Activated CD8-positive, alpha-beta memory T cell treated with anti-CD3 and anti-CD28 coated beads, Interleukin-2, amount 10 ng/mL, durations not matched to agents 7 days and 5 days (primary cell): ENCODE results near the gene BOLA3. TPM values are rescaled to one million over a fixed set of nuclear protein-coding genes. Genes with fewer than 3 reads are reported as not detected.
"Not testable (repeated sequence)": the region's sequence is repeated elsewhere in the genome, so short reads cannot be mapped to it uniquely, and the experiment has no call there.

Experiments
- ATAC-seq: fragments of 150-1000 bp; cut with Tn5 transposase; one replicate; pipeline ENCODE4 v1.10.0; 2021; ENCODE audit warnings: moderate library complexity
- CTCF ChIA-PET: fragments of 350-600 bp; sonication (Branson Sonifier 250); formaldehyde crosslinking; loops from one replicate; lab custom pipeline; 2021; ENCODE audit warnings: antibody characterized with exemption; lab: Charles Lee
- DNase-seq: peaks from one replicate; pipeline ENCODE4 v3.0.0-alpha.2; 2020
- H3K27ac Mint-ChIP-seq: one replicate; pipeline ENCODE4 v1.8.0; 2021; ENCODE audit warnings: mild to moderate bottlenecking, mixed read lengths
- H3K27me3 Mint-ChIP-seq: one replicate; pipeline ENCODE4 v1.8.0; 2021; ENCODE audit warnings: mixed read lengths
- H3K36me3 Mint-ChIP-seq: one replicate; pipeline ENCODE4 v1.8.0; 2021; ENCODE audit warnings: mild to moderate bottlenecking, mixed read lengths
- H3K4me1 Mint-ChIP-seq: one replicate; pipeline ENCODE4 v1.8.0; 2021; ENCODE audit warnings: mixed read lengths
- H3K4me3 Mint-ChIP-seq: one replicate; pipeline ENCODE4 v1.8.0; 2021; ENCODE audit warnings: mild to moderate bottlenecking, moderate library complexity, mixed read lengths
- H3K9me3 Mint-ChIP-seq: one replicate; pipeline ENCODE4 v1.8.0; 2022; ENCODE audit warnings: low read depth, mixed read lengths
- total RNA-seq, 2 experiments: library from RNA; stranded (reverse); gene quantifications; one replicate each; pipeline ENCODE4 v1.2.3, GENCODE V29; 2021

Gene BOLA3, protein sequence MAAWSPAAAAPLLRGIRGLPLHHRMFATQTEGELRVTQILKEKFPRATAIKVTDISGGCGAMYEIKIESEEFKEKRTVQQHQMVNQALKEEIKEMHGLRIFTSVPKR
- 10 to 100 TPM; 69.5 to 76.1 TPM for total RNA-seq

DNA sequence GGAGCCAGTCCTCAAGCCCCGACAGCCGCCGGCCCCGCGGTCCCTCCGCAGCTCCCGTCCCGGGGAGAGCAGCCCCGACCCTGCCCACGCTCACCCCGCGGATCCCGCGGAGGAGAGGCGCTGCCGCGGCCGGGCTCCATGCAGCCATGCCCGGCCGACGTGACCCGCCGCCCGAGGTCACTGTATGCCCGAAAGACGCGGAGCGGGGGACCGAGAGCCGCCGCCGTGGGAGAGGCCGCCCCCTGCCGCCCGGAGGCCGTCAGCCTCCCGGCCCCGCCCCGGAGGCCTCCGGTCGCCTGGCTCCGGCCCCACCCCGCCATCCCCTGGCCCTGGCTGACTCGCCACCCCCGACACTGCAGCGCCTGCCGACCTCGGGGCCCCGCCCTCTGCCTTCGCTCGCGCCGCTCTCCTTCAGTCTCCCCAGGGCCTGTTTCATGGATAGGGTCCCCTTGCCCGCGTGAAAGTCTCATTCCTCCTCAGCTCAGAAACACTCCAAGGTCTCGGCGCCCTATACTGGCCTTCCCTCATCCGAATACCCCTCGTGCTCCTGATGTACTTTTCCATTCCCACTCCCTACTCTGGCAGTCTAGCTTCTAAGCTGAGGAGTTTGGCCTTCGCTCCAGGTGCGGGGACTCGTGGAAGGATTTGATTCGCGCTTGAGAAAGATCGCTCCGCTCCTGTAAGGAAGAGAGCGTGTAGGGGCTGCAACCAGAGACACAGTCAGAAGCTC is at the start of gene BOLA3:
TSS of gene BOLA3 (minus strand) at position 186 of the 730 bp plus-strand sequence. CDS start at position 148, 38 bp downstream.
- Mint-ChIP-seq H3K27ac (no peak within 1 kb of the TSS), H3K36me3 (peaks cover 6% of the 10 kb centered on the region), H3K4me1 (peaks cover 4% of the 10 kb centered on the region), H3K9me3 (no peaks in the 10 kb centered on the region), H3K4me3 (no peak within 1 kb of the TSS), H3K27me3 (no peaks in the 10 kb centered on the region)
- DNase-seq, result peak; percentile 92
- CTCF ChIA-PET, result interaction anchor here (0.6 to 8.5 kb wide), 34 partner anchors 9 to 468 kb away, joined by 3 to 134 read pairs (median 4); partner anchors contain the start of genes MOB1A, MTHFD2 and STAMBP
- peak; percentile 98 for ATAC-seq

DNA sequence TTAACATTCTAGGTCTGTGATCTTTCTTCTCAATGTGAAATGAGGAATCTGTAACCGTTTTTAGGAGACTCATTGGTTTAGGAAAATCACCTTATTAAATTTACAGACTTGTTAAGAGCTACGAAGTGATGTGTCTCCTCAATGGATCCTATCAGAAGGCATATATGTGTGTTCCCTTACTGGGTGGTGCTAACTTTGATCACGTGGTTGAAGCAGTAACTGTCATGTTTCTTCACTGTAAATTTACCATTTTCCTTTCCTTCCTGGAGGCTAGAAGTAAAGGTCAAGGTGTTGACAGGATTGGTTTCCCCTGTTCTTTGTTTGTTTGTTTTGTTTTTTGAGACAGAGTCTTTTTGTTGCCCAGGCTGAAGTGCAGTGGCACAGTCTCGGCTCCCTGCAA is 49.3 kb upstream of the BOLA3 start:
- Mint-ChIP-seq H3K27me3 (no peaks in the 10 kb centered on the region), H3K4me3 (no peak overlapping the region), H3K36me3 (peaks cover 24% of the 10 kb centered on the region), H3K27ac (peak overlapping the region; percentile 69), H3K4me1 (peaks cover 31% of the 10 kb centered on the region), H3K9me3 (no peaks in the 10 kb centered on the region)
- ATAC-seq, result no peak
- DNase-seq, result no peak
- CTCF ChIA-PET, result interaction anchor here (1.1 to 3.6 kb wide), 4 partner anchors 9 to 52 kb away, joined by 3 to 51 read pairs (median 8); partner anchors contain the start of gene MOB1A

DNA sequence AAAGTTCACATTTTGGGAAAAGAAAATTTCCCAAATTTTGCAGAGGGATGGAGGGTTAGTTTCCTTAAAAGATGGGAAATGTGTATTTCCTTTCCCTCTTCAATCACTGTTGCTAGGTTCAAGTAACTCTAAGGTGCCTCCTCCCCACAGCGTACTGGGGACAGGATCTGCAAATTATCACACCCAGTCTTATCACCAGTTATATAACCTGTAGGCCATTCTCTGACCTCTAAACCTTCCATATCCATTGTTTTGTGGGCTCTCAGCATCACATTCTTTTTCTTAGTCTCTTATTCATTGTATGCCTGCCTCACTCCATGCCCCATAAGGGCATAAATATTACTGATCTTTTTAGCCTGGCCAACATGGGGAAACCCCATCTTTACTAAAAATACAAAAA is 47.1 kb upstream of the BOLA3 start:
- H3K27me3 Mint-ChIP-seq, result peaks cover 3% of the 10 kb centered on the region
- CTCF ChIA-PET, result no interaction called here
- H3K27ac Mint-ChIP-seq, result no peak overlapping the region
- ATAC-seq, result no peak
- peaks cover 8% of the 10 kb centered on the region for H3K36me3 Mint-ChIP-seq
- DNase-seq, result no peak
- H3K4me1 Mint-ChIP-seq, result peaks cover 18% of the 10 kb centered on the region
- H3K4me3 Mint-ChIP-seq, result no peak overlapping the region
- no peaks in the 10 kb centered on the region for H3K9me3 Mint-ChIP-seq

- DNase-seq, result no peak
- H3K4me3 Mint-ChIP-seq, result no peak overlapping the region
- CTCF ChIA-PET, result interaction anchor here (0.6 to 2.0 kb wide), 7 partner anchors 9 to 200 kb away, joined by 3 to 14 read pairs (median 3); partner anchors contain the start of gene MOB1A
- H3K27me3 Mint-ChIP-seq, result peaks cover 3% of the 10 kb centered on the region
- ATAC-seq, result no peak
- peaks cover 9% of the 10 kb centered on the region for H3K4me1 Mint-ChIP-seq
- no peaks in the 10 kb centered on the region for H3K36me3 Mint-ChIP-seq
- no peaks in the 10 kb centered on the region for H3K9me3 Mint-ChIP-seq
- H3K27ac Mint-ChIP-seq, result no peak overlapping the region
Observed at GRCh38 chr2:74191596-74192380, 44.1 kb upstream of the BOLA3 start.

DNA sequence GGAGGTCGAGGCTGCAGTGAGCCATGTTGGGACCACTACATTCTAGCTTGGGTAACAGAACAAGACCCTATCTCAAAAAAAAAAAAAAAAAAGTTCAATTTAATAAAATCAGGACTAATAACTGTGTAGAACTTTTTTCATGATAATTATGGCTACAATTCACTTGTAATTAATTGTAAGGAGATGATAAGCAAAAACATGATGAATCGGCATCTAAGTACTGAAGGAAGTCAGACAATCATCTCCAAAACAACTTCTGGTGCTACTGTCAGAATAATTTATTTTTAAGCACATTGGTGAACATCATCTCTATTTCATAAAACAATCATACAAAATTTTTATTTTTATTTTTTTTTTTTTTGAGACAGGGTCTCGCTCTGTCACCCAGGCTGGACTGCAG is 41.0 kb upstream of the BOLA3 start:
- H3K4me3 Mint-ChIP-seq, result no peak overlapping the region
- no peak for ATAC-seq
- no peak for DNase-seq
- no peak overlapping the region for H3K27ac Mint-ChIP-seq
- CTCF ChIA-PET, result interaction anchor here (1.3 kb wide), 1 partner anchor 10 kb away, joined by 6 read pairs; the partner anchor contains the start of gene MOB1A
- H3K9me3 Mint-ChIP-seq, result no peaks in the 10 kb centered on the region
- H3K36me3 Mint-ChIP-seq, result peaks cover 3% of the 10 kb centered on the region
- H3K27me3 Mint-ChIP-seq, result peaks cover 3% of the 10 kb centered on the region
- H3K4me1 Mint-ChIP-seq, result peaks cover 25% of the 10 kb centered on the region

DNA sequence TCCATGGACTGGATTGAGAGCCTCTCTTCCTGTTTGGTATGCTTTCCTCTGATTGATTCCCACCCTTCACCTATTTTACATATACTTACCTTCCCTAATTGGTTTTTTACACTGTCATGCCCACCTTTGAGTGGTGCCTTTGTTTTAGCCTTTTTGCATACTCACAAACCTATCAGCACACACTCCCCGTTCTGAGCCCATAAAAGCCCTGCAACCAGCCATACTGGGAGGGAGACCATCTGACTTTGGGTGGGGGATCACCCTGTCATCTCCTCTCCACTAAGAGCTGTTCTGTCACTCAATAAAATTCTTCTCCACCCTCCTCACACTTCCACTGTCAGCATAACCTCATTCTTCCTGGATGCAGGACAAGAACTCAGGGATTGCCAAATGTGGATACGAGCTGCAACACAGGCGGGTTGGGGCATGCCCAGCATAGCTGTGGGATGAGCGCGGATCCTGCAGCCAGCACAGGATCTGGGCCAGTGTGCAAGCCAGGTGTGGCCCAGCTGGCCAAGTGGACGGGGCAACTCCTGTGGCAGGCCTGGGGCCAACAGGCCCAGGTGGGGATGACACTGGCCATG is 40.4 kb upstream of the BOLA3 start:
- H3K27ac Mint-ChIP-seq, result no peak overlapping the region
- H3K4me3 Mint-ChIP-seq, result no peak overlapping the region
- H3K4me1 Mint-ChIP-seq, result peaks cover 25% of the 10 kb centered on the region
- ATAC-seq (no peak), DNase-seq (no peak)
- H3K36me3 Mint-ChIP-seq, result peaks cover 3% of the 10 kb centered on the region
- H3K9me3 Mint-ChIP-seq, result no peaks in the 10 kb centered on the region
- CTCF ChIA-PET, result interaction anchor here (1.3 kb wide), 1 partner anchor 10 kb away, joined by 6 read pairs; the partner anchor contains the start of gene MOB1A
- H3K27me3 Mint-ChIP-seq, result peaks cover 3% of the 10 kb centered on the region

DNA sequence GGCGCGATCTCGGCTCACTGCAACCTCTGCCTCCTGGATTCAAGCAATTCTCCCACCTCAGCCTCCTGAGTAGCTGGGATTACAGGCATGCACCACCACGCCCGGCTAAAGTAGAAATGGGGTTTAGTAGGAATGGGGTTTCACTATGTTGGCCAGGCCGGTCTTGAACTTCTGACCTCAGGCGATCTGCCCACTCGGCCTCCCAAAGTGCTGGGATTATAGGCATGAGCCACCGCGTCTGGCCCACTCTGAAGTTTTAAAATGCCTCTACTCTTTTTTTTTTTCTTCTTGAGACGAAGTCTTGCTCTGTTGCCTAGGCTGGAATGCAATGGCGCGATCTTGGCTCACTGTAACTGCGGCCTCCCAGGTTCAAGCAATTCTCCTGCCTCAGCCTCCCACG is 39.0 kb upstream of the BOLA3 start:
- H3K4me1 Mint-ChIP-seq, result peaks cover 28% of the 10 kb centered on the region
- DNase-seq, H3K36me3 Mint-ChIP-seq, ATAC-seq, H3K4me3 Mint-ChIP-seq, CTCF ChIA-PET, H3K9me3 Mint-ChIP-seq, H3K27ac Mint-ChIP-seq, H3K27me3 Mint-ChIP-seq: not testable (repeated sequence)

- peaks cover 3% of the 10 kb centered on the region for H3K36me3 Mint-ChIP-seq
- H3K4me1 Mint-ChIP-seq, result peaks cover 32% of the 10 kb centered on the region
- ATAC-seq (peak; percentile 81), DNase-seq (peak; percentile 67)
- peak overlapping the region; percentile 79 for H3K27ac Mint-ChIP-seq
- peaks cover 2% of the 10 kb centered on the region for H3K27me3 Mint-ChIP-seq
- H3K9me3 Mint-ChIP-seq, result no peaks in the 10 kb centered on the region
- CTCF ChIA-PET, result no interaction called here
- peak overlapping the region; percentile 53 for H3K4me3 Mint-ChIP-seq
Observed at GRCh38 chr2:74186038-74186437, 38.3 kb upstream of the BOLA3 start.

- Mint-ChIP-seq H3K27ac (no peak overlapping the region), H3K36me3 (peaks cover 3% of the 10 kb centered on the region), H3K27me3 (no peaks in the 10 kb centered on the region), H3K4me1 (peaks cover 30% of the 10 kb centered on the region), H3K9me3 (no peaks in the 10 kb centered on the region), H3K4me3 (no peak overlapping the region)
- CTCF ChIA-PET, result interaction anchor here (1.2 to 1.5 kb wide), 2 partner anchors 13 to 33 kb away, joined by 3 to 6 read pairs; no protein-coding TSS in a partner anchor
- DNase-seq, result no peak
- no peak for ATAC-seq
Observed at GRCh38 chr2:74183878-74184277, 36.2 kb upstream of the BOLA3 start.

GRCh38 chr2:74181739-74182138 is 34.0 kb upstream of the BOLA3 start:
- no peak for ATAC-seq
- no peaks in the 10 kb centered on the region for H3K27me3 Mint-ChIP-seq
- no peaks in the 10 kb centered on the region for H3K9me3 Mint-ChIP-seq
- CTCF ChIA-PET, result interaction anchor here (0.8 to 4.6 kb wide), 5 partner anchors 17 to 34 kb away, joined by 3 to 51 read pairs (median 3); partner anchors contain the start of genes BOLA3 and MTHFD2
- DNase-seq, result no peak
- H3K27ac Mint-ChIP-seq, result peak overlapping the region; percentile 17
- peaks cover 10% of the 10 kb centered on the region for H3K36me3 Mint-ChIP-seq
- H3K4me3 Mint-ChIP-seq, result no peak overlapping the region
- H3K4me1 Mint-ChIP-seq, result peaks cover 37% of the 10 kb centered on the region

- ATAC-seq, result peak; percentile 21
- H3K27me3 Mint-ChIP-seq, result no peaks in the 10 kb centered on the region
- H3K27ac Mint-ChIP-seq, result peak overlapping the region; percentile 94
- peak overlapping the region; percentile 86 for H3K4me3 Mint-ChIP-seq
- DNase-seq, result peak; percentile 58
- no peaks in the 10 kb centered on the region for H3K9me3 Mint-ChIP-seq
- peaks cover 19% of the 10 kb centered on the region for H3K36me3 Mint-ChIP-seq
- H3K4me1 Mint-ChIP-seq, result peaks cover 43% of the 10 kb centered on the region
- CTCF ChIA-PET, result interaction anchor here (0.6 to 4.6 kb wide), 24 partner anchors 9 to 355 kb away, joined by 3 to 51 read pairs (median 6); partner anchors contain the start of genes BOLA3, C2orf81, MTHFD2 and STAMBP
Observed at GRCh38 chr2:74179063-74179865, 31.6 kb upstream of the BOLA3 start.
